ENCODE results near the gene SORCS2.

SORCS2 gene

DNA sequence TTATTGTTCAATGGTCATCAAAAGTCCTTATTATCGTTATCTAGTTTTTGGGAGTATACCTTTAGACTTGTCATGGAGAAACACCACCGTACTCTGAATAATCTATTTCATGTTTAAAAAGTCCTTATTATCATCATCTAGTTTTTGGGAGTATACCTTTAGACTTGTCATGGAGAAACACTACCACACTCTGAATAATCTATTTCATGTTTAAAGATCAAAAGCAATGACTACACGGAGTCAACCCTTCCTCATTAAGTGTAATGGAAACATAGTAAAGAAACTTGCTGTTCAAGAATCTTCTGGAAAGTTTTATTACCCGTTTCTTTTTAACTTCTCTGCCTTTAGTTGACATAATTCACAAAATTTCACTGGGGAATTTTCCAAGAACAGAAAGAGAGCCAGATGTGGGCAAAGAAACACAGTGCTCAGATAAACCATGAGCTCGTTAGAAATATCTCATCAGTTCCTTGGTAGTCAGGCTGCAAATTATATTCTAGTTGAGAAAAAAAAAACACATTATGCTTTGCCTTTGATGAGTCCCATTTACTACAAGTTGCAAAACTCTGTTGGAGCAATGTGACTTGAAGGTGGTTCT, 588.5 kb downstream of the SORCS2 start:
- no peak for DNase-seq (ENCODE audit: low spot score)

DNA sequence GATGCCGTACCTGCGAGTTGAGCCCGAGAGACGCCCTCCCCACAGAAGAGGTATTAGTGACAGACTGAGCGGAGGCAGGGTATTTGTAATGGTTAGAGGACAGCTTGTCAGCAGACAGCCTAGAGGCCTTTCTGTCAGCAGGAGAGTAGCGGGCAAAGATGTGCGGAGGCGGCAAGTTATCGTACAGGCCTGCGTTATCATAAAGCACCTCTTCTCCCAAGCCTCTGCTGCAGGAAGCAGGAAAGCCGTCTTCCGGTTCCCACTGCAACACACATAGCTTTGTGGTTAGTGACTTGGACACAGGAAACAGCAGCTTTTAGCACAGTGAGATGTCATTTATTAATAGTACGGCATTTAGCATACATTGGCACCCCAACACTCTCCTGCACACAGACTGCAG, 589.0 kb downstream of the SORCS2 start:
- DNase-seq (ENCODE audit: low spot score) = no peak

DNA sequence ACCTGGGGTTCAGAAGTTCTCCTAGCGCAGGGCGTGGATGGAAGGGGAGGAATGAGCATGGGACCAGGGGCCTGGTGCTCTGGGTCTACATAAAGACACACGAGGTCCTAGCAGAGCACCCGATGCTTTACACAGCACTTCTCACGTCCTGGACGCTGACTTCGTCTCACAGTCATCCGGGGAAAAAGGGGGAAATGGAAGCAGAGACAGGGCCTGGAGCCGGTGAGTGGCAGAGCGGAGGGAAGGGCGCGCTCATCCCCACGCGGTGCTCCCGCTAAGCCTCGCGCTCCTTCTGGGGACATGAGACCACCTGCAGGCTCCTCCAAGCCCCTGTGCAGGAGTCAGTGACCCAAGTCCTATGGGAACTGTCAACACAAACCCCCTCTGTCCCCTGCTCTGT, 589.7 kb downstream of the SORCS2 start:
- no peak for DNase-seq (ENCODE audit: low spot score)

DNA sequence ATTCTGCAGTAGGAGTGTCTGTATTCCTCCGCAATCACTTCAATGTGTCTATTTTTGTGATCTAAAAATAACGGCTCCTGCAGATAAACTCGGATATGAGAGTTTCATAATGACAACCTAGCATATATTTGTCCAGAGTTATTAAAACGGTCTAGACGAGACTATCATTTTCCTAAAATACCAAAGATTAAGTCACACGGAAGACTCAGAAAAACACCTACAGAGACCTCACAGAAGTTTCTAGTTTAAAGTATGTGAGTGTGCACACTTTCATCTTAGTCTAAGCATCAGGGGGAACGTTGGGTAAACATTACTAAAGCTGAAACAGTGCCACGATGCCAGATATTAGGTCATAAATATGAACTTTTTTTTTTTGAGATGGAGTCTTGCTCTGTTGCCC, 590.4 kb downstream of the SORCS2 start:
- DNase-seq (ENCODE audit: low spot score) = no peak

DNA sequence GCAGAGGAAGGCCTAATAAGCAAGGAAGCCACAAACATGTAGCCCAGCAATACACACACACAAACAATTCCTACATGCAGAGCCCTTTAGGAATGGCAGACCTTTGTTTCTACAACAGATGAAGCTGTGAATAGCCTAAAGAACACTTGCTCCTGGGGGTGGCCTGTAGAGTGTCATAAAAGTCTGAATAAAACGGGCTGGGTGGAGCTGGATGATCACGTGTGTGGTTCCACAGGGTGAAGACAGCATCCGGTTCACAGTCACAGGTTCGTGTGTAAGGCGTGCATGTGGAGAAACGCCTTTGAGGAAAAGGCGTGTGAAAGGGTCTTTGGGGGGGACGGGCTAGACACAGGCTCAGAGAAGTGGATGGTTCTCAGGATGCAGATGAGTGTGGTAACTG, 591.2 kb downstream of the SORCS2 start:
- no peak for DNase-seq (ENCODE audit: low spot score)

DNA sequence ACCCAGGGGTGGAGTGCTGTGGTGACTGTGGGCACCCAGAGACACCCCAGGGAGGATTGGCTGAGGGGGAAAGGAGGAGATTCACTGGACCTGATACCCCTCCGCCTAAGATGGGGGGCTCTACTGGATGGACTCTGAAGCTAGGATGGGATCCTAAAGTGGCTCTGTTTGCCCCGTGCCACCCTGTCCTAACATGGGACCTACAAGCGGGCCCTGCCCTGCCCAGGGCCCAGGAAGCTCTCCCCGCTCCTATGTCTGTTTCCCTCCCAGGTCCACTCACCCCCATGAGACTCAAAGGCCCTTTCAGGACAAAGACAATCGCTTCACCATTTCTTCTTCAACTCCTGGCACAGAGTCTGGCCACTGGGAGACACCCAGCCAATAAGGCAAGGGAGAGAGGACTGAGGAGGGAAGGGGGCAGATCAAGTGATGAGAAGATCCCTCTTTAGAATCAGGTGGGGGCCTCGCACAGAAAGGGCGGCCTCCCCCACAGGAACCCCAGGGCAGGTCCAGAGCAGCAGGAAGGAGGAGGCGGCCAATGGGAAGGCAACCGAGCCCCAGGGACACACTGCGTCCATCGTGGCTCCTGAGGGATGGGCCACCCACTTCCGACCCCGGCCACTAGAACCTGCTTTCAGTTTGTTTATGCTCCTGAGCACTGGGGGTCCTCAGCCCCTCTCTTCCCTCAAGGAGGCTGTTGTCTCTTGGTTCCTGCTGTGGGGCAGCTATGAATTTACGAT, 592.0 kb downstream of the SORCS2 start:
- no peak for DNase-seq (ENCODE audit: low spot score)

DNA sequence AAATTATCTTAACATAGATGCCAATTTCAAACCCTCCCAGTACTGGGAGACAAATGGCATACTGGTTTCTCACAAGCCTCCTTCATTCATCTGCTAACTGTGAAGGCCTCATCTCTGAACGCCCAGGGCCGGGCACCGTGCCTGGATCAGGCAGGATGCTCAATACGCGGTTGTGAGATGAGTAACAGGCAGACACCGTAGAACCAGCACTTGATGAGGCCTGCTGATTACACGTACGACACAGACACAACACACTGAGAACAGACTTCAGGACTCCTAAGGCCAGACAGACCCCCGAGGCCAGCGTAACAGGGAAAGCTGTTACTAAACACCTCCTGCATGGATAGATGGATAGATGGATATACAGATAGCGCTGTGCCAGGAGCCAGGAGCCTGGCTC, 592.7 kb downstream of the SORCS2 start:
- no peak for DNase-seq (ENCODE audit: low spot score)

DNA sequence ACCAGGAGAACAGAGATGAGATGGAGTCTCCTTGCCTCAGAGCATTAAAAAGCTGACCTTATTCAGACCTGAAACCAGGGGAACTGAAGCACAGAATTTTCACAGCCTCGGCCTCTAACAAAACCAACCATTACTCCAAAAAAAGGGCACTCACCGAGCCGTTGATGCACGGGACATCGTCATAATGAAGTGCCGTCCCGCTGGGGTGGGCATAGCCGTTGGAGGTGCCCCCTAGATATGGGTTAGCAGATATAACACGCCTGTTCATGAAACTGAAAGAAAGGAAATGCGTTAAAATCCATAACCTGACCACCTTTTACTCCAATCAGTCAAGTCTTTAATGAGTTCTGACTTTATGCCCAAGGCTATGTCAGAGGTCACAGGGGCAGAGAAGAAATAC, 593.7 kb downstream of the SORCS2 start:
- DNase-seq (ENCODE audit: low spot score) = no peak

DNA sequence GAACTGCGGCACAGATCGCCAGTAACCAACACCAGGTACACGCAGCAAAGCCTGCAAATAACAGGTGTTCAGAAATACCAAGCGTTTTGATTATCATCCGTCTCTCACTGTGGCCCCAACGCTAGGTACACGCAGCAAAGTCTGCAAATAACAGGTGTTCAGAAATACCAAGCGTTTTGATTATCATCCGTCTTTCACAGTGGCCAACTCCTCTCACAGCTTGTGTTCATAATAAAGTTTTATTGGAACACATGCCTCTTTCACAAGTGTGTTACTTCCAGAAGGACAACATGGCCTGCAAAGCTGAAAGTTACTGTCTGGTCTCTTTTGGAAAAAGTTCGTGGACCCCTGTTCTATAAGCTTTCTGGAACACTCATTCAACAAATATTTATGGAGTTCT, 594.2 kb downstream of the SORCS2 start:
- DNase-seq (ENCODE audit: low spot score) = no peak

DNA sequence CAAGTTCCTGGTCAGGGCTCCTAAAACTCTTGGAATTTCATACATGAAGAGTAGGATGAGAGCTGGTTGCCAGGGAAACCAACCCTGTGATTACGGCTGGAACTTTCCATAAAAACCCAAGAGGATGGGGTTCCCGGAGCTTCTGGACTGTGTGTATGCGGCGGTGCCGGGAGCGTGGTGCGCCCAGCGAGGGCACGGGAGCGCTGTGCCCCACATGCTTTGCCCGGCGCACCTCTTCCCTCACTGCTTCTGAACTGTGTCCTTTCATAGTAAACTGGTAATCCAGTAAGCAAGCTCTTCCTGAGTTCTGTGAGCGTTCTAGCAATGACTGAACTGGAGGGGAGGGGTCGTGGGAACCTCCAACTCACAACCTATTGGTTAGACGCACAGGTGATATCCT, 594.7 kb downstream of the SORCS2 start:
- no peak for DNase-seq (ENCODE audit: low spot score)

DNA sequence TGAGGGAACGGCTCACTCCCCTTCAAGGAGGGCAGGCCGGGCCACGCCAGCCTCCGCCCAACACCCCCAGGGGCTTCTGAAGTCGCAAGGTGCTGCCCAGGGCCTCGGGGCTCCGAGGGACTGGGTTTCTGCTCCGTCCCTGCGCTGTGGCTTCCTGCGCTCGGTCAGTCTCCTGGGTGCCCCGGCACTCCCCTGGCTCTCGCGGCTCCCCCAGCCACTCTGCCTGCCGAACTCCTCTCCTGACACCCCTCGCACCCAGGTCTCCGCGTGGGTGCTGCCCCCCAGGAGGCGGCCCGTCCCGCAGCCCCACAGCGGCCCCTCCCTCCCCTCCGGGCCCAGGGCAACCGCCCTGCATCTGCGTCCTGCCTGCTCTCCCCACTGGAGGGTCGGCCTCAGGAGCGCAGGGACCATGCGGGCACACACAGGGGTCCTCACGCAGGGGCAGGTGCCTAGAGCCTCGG, 595.4 kb downstream of the SORCS2 start:
- no peak for DNase-seq (ENCODE audit: low spot score)

DNA sequence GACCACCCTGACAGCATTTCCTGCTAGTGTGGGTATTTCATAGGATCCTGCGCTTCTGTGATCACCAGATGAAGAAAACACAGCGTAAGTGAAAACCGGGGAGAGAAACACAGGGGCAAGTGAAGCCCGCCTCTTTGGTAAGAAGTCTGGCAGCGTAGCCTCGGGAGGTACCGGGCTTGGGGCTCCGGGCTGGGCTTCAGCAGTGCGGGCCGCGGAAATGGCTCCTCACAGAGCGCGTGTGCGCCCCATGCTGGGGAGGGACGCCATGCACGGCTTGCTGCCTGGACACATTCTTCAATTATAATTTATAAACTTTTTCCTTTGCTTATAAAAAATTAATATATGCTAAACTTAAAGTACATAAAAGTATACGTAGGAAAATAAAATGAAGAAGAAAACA, 595.9 kb downstream of the SORCS2 start:
- DNase-seq (ENCODE audit: low spot score) = no peak

DNA sequence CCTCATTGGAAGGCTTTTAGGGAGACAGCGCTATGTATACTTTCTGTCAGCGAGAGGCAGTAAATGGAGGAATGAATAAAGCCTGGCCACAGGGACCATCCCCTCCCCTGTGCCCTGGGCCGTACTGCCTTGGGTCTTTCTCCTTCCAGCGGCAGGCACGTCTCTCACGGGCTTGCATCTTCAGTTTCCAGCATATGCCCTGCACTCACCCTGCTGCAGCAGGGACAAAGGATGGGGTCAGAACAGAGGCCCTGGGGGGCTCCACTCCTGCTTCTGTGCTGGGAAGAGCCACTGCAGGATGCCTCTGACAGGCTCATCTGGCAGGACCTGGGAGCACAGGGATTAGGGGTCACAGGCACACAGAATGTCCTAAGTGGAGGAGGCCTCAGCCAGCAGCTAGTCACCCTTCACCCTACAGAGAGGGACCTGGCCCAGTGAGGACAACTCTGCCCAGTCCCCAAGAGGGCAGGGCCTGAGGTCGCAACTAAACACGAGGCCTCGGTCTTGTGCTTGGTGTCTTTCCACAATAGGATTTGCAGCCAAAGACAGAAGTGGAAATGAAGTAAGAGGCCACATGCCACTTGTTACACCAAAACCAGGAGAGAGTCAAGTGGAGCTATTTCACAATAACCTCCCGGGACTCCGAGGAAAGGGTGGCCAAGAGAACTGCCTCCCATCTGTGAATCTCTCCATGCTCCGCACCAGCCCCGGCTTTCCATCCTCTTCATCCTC, 596.5 kb downstream of the SORCS2 start:
- DNase-seq (ENCODE audit: low spot score) = no peak

DNA sequence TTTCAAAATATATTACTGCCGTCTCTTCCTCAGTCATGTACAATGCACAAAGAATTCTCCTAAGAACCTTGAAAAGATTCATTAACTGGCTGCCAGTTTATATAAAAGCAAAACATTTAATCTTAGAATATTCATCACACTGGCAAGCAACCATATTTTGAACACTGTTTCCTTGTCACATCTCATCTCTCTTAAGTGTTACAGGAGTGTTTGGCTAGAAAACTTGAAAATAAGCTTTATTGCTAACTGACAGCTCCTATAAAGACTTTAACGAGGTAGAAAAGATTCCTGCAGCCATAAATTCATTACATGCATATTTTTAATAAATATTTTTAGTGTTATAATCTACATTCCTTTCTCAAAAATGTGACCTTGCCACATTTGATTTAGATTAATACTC, 597.7 kb downstream of the SORCS2 start:
- no peak for DNase-seq (ENCODE audit: low spot score)

DNA sequence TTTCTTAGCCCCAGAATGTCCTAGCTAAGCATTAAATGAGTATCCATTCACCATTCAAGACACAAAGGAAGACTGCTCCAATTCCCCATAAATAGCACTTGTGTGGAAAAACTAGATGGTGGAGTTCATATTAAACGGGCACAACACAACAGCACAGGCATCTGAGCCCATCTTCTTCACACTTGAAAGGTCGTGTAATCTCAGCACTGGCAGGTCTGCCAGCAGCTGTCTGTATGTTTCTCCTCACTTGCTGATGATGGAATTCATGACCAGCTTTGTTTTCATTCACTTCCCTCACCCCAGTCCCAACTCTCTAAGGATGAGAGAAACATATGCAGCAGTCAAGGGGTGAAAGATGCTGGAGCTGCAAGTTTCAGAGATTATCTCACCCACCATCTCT, 598.7 kb downstream of the SORCS2 start:
- DNase-seq (ENCODE audit: low spot score) = no peak

All from hematopoietic multipotent progenitor cell treated with erythropoietin and hydrocortisone succinate and interleukin-3 and kit ligand, for 15 days (in vitro differentiated cells).